GM12878 (cell line): ENCODE results near the gene HK2. TPM values are rescaled to one million over a fixed set of nuclear protein-coding genes. Genes with fewer than 3 reads are reported as not detected.
A peak's percentile ranks its signal among the peaks of the same experiment; 100 is the strongest.

Experiments used
- ATAC-seq: fragments of 200-7000 bp; cut with Tn5 transposase; 3 replicates; pipeline ENCODE4 v1.9.1; 2020; ENCODE audit warnings: mild to moderate bottlenecking, moderate library complexity
- BruUV-seq: library from RNA; stranded (reverse); fragments of 400-500 nt; replicated peaks from 2 replicates; lab custom pipeline; 2021; lab: Mats Ljungman, UMichigan
- CTCF ChIA-PET: fragments of 300-600 bp; sonication (Branson Sonifier 250); formaldehyde crosslinking; extraction: SDS; loops from one replicate; lab custom pipeline; 2021; ENCODE audit warnings: inconsistent platforms; lab: Yijun Ruan, JAX
- POLR2A ChIA-PET: fragments of 350-600 bp; formaldehyde crosslinking; extraction: SDS; loops from one replicate; lab custom pipeline; 2021; ENCODE audit warnings: inconsistent platforms; lab: Charles Lee
- RAD21 ChIA-PET: fragments of 300-600 bp; sonication (Branson Sonifier 250); formaldehyde crosslinking; loops from one replicate; lab custom pipeline; 2023; ENCODE audit warnings: antibody characterized with exemption; ENCODE audit not compliant: unreplicated experiment; lab: Charles Lee
- SMC1A ChIA-PET: fragments of 300-600 bp; sonication (Branson Sonifier 250); formaldehyde crosslinking; loops from one replicate; lab custom pipeline; 2023; ENCODE audit not compliant: unreplicated experiment, uncharacterized antibody; lab: Charles Lee
- DNase-seq: peaks from one replicate; pipeline ENCODE4 v3.0.0-alpha.2; 2011; ENCODE audit warnings: low read depth, low spot score
- FAIRE-seq: peaks from 3 replicates; lab custom pipeline; 2011; peaks lifted over from hg19 to GRCh38; lab: Jason Lieb, UNC
- H2AFZ ChIP-seq: 2 replicates; pipeline ENCODE4 v1.6.0; 2011; ENCODE audit warnings: low read depth, low read length, control low read depth; ENCODE audit not compliant: control insufficient read depth
- H3K27ac ChIP-seq: 2 replicates; pipeline ENCODE4 v1.5.1; 2011; ENCODE audit warnings: control low read depth; ENCODE audit not compliant: control insufficient read depth, insufficient read depth
- H3K27me3 ChIP-seq, 2 experiments: replicated peaks in 1 of 2; 2 replicates each; pipeline versions ENCODE4 v1.6.0 to v1.6.1; 2011; ENCODE audit warnings: low read length in 1 of 2; ENCODE audit not compliant: control insufficient read depth in 2 of 2, insufficient read depth in 2 of 2
- H3K36me3 ChIP-seq, 2 experiments: 2 replicates each; pipeline ENCODE4 v1.5.1; 2011; ENCODE audit warnings: low read length in 1 of 2; ENCODE audit not compliant: control insufficient read depth in 2 of 2, insufficient read depth in 2 of 2
- H3K4me1 ChIP-seq: 2 replicates; pipeline ENCODE4 v1.6.1; 2011; ENCODE audit warnings: mild to moderate bottlenecking, low read length, moderate library complexity, mixed read lengths; ENCODE audit not compliant: control insufficient read depth, insufficient read depth
- H3K4me2 ChIP-seq: 2 replicates; pipeline ENCODE4 v1.6.0; 2011; ENCODE audit warnings: control low read depth; ENCODE audit not compliant: control insufficient read depth, insufficient read depth
- H3K4me3 ChIP-seq: fragments of 200-600 bp; sonication (generic); 2 replicates; pipeline ENCODE4 v1.5.1; 2016
- H3K79me2 ChIP-seq: 2 replicates; pipeline ENCODE4 v1.6.0; 2011; ENCODE audit warnings: low read length; ENCODE audit not compliant: control insufficient read depth, insufficient read depth
- H3K9ac ChIP-seq: 2 replicates; pipeline ENCODE4 v1.8.0; 2011; ENCODE audit warnings: low read length, control low read depth, mixed read lengths; ENCODE audit not compliant: control insufficient read depth, insufficient read depth
- H3K9me3 ChIP-seq: replicated peaks from 3 replicates; pipeline ENCODE4 v1.5.1; 2011; ENCODE audit warnings: mild to moderate bottlenecking, low read length; ENCODE audit not compliant: control insufficient read depth, insufficient read depth
- H4K20me1 ChIP-seq: 2 replicates; pipeline ENCODE4 v1.6.0; 2011; ENCODE audit not compliant: control insufficient read depth, insufficient read depth
- BMI1 ChIP-seq: fragments of 450-650 bp; IDR thresholded peaks from 2 replicates; pipeline ENCODE4 v1.6.1; 2016; ENCODE audit warnings: mild to moderate bottlenecking, moderate library complexity, borderline replicate concordance
- BRCA1 ChIP-seq: IDR thresholded peaks from 2 replicates; pipeline ENCODE4 v1.6.1; 2011; ENCODE audit warnings: low read depth, low read length, improper control_type of control experiment
- CBX5 ChIP-seq: sonication (generic); IDR thresholded peaks from 2 replicates; pipeline ENCODE4 v1.6.1; 2016; ENCODE audit warnings: low read depth, moderate library complexity, mild to moderate bottlenecking, inconsistent platforms
- ETV6 ChIP-seq, 2 experiments: fragments of 450-650 bp in 1 of 2; IDR thresholded peaks in 1 of 2; conservative IDR thresholded peaks in 1 of 2; 2 replicates each; pipeline ENCODE4 v1.6.1; 2014; ENCODE audit warnings: antibody characterized with exemption in 1 of 2, borderline replicate concordance in 1 of 2, low read depth in 1 of 2, mild to moderate bottlenecking in 1 of 2, moderate library complexity in 1 of 2
- GATAD2B ChIP-seq: fragments of 450-650 bp; conservative IDR thresholded peaks from 2 replicates; pipeline ENCODE4 v1.6.1; 2017; ENCODE audit warnings: low read depth, mild to moderate bottlenecking, moderate library complexity
- JUND ChIP-seq: IDR thresholded peaks from 2 replicates; pipeline ENCODE4 v1.6.1; 2012; ENCODE audit warnings: low read depth, mild to moderate bottlenecking, low read length, improper control_type of control experiment, moderate library complexity
- NFIC ChIP-seq: IDR thresholded peaks from 2 replicates; pipeline ENCODE4 v1.6.1; 2012; ENCODE audit warnings: low read depth, mild to moderate bottlenecking, inconsistent platforms, low read length, moderate library complexity
- NFYA ChIP-seq: IDR thresholded peaks from 2 replicates; pipeline ENCODE4 v1.6.1; 2011; ENCODE audit warnings: low read depth, mild to moderate bottlenecking, low read length, improper control_type of control experiment, borderline replicate concordance
- NR2C1 ChIP-seq: fragments of 450-650 bp; IDR thresholded peaks from 2 replicates; pipeline ENCODE4 v1.6.1; 2017; ENCODE audit warnings: antibody characterized with exemption, mild to moderate bottlenecking, moderate library complexity
- PAX5 ChIP-seq: IDR thresholded peaks from 2 replicates; pipeline ENCODE4 v1.6.1; 2011; ENCODE audit warnings: low read depth, low read length, borderline replicate concordance
- POLR2AphosphoS5 ChIP-seq: IDR thresholded peaks from 2 replicates; pipeline ENCODE4 v1.6.1; 2011; ENCODE audit warnings: mild to moderate bottlenecking, low read length, inconsistent platforms
- RAD21 ChIP-seq: IDR thresholded peaks from 2 replicates; pipeline ENCODE4 v1.6.1; 2011; ENCODE audit warnings: mild to moderate bottlenecking, low read depth, low read length, moderate library complexity; ENCODE audit not compliant: insufficient read depth
- SIN3A ChIP-seq: IDR thresholded peaks from 2 replicates; pipeline ENCODE4 v1.6.1; 2012; ENCODE audit warnings: low read depth, low read length, improper control_type of control experiment
- SREBF2 ChIP-seq: IDR thresholded peaks from 2 replicates; pipeline ENCODE4 v1.6.1; 2012; ENCODE audit warnings: mild to moderate bottlenecking, low read length
- WGBS: methylation state at CpG from one replicate; pipeline ENCODE4 v1.1.6; 2016; ENCODE audit warnings: low lambda C conversion rate; ENCODE audit not compliant: insufficient replicate concordance, insufficient coverage; ENCODE audit errors: missing lambda C conversion rate; 5-methylcytosine and 5-hydroxymethylcytosine counted together
- in situ Hi-C: fragments of 300-500 bp; cut with MboI; formaldehyde crosslinking; loops from 9 replicates; pipeline ENCODE4 v1.14.3; 2018; ENCODE audit warnings: mixed read lengths
- intact Hi-C: fragments of 100-400 bp; cut with micrococcal nuclease; formaldehyde crosslinking; loops from one replicate; pipeline ENCODE4 v1.14.2; 2022; ENCODE audit not compliant: unreplicated experiment
- polyA plus RNA-seq, 11 experiments: library from polyadenylated mRNA; depleted of rRNA in 4 of 11; unstranded in 6 of 11; stranded (reverse) in 5 of 11; fragments of >200 nt; fragmentation: Nextera tagmentation in 4 of 11; fragmentation: Illumina TruSeq in 1 of 11; extraction: Ambion mirVana in 4 of 11; extraction: Trizol in 1 of 11; gene quantifications; 1 replicate in 1 of 11; 2 replicates in 10 of 11; pipeline versions ENCODE4 v1.2.1 to v1.2.3, GENCODE V29; 2011 to 2016; ENCODE audit warnings: inconsistent platforms in 2 of 11, missing spikeins in 2 of 11, low read depth in 1 of 11
- total RNA-seq, 4 experiments: library from RNA; depleted of rRNA in 3 of 4; stranded (reverse); fragments of >200 nt in 3 of 4; fragmentation: Illumina TruSeq in 1 of 4; extraction: Trizol in 1 of 4; gene quantifications; 2 replicates each; pipeline versions ENCODE4 v1.2.1 to v1.2.3, GENCODE V29; 2013 to 2021
- TF ChIP-seq, protein P1 (sequence below): IDR thresholded peaks from 2 replicates; pipeline ENCODE4 v1.6.1; 2012; ENCODE audit warnings: low read depth, low read length, improper control_type of control experiment

The HK2 gene
- total and polyA plus RNA-seq, 10 of the 15 experiments (the other 5 are each of a cell fraction or from before 2014, with no cell fraction given) = 5.0 to 73.1 (median 20.2) TPM

DNA sequence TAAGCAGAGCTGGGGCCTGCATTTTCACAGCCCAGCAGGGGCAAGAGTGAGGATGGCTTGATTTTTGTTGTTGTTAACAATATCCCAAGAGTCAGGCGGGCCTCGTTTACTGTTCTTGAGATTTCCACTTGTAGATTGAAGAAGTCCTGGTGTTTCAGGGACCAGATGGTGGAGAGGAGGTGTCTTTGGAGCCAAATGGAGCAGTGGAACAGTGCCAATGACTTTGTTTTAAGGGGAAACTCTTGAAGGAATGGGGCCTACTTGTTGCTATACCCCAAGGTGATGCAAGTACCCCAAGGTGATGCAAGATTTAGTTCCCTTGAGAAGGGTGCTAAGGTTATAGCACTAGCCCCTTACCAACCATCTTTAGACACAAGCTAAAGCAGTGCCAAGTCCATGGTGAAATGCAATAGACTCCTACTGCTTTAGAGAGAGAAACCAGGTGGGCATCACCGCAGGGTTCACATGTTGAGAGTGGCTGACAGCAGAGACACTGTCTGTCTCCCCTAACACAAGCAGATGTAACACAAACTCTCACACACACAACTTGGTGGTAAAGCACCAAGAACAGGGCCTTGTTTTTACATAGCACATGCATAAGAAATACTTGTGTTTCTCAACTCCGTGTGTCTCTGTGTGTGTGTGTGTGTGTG is 44.0 kb downstream of the HK2 start:
- H3K27me3 ChIP-seq = no peaks in the 10 kb centered on the region
- no peak overlapping the region for H3K4me3 ChIP-seq
- ATAC-seq (no peak), DNase-seq (no peak), FAIRE-seq (no peak)
- 95% methylated on average over 4 of the region's 4 CpGs for WGBS
- no peaks in the 10 kb centered on the region for H3K4me1 ChIP-seq
- H3K36me3 ChIP-seq = peaks cover 46 to 62% of the 10 kb centered on the region in 2 experiments
- no peak overlapping the region for H2AFZ ChIP-seq
- BruUV-seq = no TSS peak
- H3K9me3 ChIP-seq = no peaks in the 10 kb centered on the region
- no peak overlapping the region for H3K4me2 ChIP-seq
- H3K9ac ChIP-seq = no peak overlapping the region
- SMC1A ChIA-PET = interaction anchor here (1.1 to 5.0 kb wide), 7 partner anchors 28 to 293 kb away, joined by 3 to 47 read pairs (median 6); no protein-coding TSS in a partner anchor
- TF ChIP-seq POLR2AphosphoS5 = 0 out of 2 replicates have a peak, but pooled peaks have one; percentile 15
- TF ChIP-seq ETV6 (conservative IDR thresholded peaks at IDR 0.05 in 1 of 2, IDR thresholded peaks at IDR 0.05 in 1 of 2; ENCODE audit: borderline replicate concordance in 1 of 2, low read depth in 1 of 2) = no peak
- H3K79me2 ChIP-seq = no peaks in the 10 kb centered on the region
- POLR2A ChIA-PET = no interaction called here
- RAD21 ChIA-PET = interaction anchor here (0.7 to 3.9 kb wide), 3 partner anchors 42 to 289 kb away, joined by 3 to 27 read pairs (median 3); no protein-coding TSS in a partner anchor
- CTCF ChIA-PET = interaction anchor here (0.7 to 6.8 kb wide), 12 partner anchors 15 to 290 kb away, joined by 3 to 111 read pairs (median 8); no protein-coding TSS in a partner anchor
- no peaks in the 10 kb centered on the region for H4K20me1 ChIP-seq
- no peak overlapping the region for H3K27ac ChIP-seq
- in situ Hi-C loops = loop anchor here (5.0 kb wide), 1 partner anchor 176 kb away; no protein-coding TSS in a partner anchor
- intact Hi-C loops = loop anchor here (2.0 kb wide), 1 partner anchor 41 kb away; no protein-coding TSS in a partner anchor

DNA sequence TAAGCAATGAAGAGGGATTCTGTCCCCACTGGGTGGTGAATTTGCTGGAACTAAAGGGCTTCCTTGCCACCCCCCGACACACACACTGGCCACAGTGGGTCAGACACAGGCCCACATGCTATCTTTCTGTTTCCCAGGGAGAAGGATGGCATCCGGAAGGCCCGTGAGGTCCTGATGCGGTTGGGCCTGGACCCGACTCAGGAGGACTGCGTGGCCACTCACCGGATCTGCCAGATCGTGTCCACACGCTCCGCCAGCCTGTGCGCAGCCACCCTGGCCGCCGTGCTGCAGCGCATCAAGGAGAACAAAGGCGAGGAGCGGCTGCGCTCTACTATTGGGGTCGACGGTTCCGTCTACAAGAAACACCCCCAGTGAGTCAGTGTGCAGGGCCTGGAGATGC is 44.6 kb downstream of the HK2 start:
- SMC1A ChIA-PET = no interaction called here
- H3K9ac ChIP-seq = no peak overlapping the region
- in situ Hi-C loops (loop anchor here (5.0 kb wide), 1 partner anchor 176 kb away; no protein-coding TSS in a partner anchor), intact Hi-C loops (no loop called here)
- CTCF ChIA-PET = interaction anchor here (2.1 to 6.8 kb wide), 2 partner anchors 164 to 290 kb away, joined by 7 to 111 read pairs; no protein-coding TSS in a partner anchor
- no peaks in the 10 kb centered on the region for H3K9me3 ChIP-seq
- no TSS peak for BruUV-seq
- WGBS = 98% methylated on average over 20 of the region's 20 CpGs
- no peak overlapping the region for H2AFZ ChIP-seq
- H3K4me1 ChIP-seq = no peaks in the 10 kb centered on the region
- no peak overlapping the region for H3K4me3 ChIP-seq
- RAD21 ChIA-PET = interaction anchor here (3.9 kb wide), 1 partner anchor 42 kb away, joined by 27 read pairs; no protein-coding TSS in a partner anchor
- H3K27me3 ChIP-seq = no peaks in the 10 kb centered on the region
- POLR2A ChIA-PET = no interaction called here
- no peaks in the 10 kb centered on the region; the same call in 1 of the 2 replicates for H4K20me1 ChIP-seq
- H3K79me2 ChIP-seq = no peaks in the 10 kb centered on the region
- ATAC-seq = no peak
- no peak overlapping the region for H3K27ac ChIP-seq
- H3K4me2 ChIP-seq = no peak overlapping the region
- H3K36me3 ChIP-seq = peaks cover 50 to 64% of the 10 kb centered on the region in 2 experiments
- no peak for TF ChIP-seq NR2C1
- no peak for TF ChIP-seq RAD21
- no peak for TF ChIP-seq BMI1
- no peak for TF ChIP-seq SIN3A
- TF ChIP-seq NFIC = no peak
- TF ChIP-seq JUND = no peak
- no peak for TF ChIP-seq SREBF2
- TF ChIP-seq NFYA = no peak
- no peak for TF ChIP-seq BRCA1
- no peak for TF ChIP-seq GATAD2B
- no peak for TF ChIP-seq PAX5
- TF ChIP-seq, protein P1, sequence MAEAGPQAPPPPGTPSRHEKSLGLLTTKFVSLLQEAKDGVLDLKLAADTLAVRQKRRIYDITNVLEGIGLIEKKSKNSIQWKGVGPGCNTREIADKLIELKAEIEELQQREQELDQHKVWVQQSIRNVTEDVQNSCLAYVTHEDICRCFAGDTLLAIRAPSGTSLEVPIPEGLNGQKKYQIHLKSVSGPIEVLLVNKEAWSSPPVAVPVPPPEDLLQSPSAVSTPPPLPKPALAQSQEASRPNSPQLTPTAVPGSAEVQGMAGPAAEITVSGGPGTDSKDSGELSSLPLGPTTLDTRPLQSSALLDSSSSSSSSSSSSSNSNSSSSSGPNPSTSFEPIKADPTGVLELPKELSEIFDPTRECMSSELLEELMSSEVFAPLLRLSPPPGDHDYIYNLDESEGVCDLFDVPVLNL = no peak
- no peak for TF ChIP-seq CBX5
- no peak for FAIRE-seq
- DNase-seq = no peak
